ENCODE measurements around the gene BUB1B.

- no peak for TF ChIP-seq CTCF (optimal IDR thresholded peaks at IDR 0.05 in 1 of 3, IDR thresholded peaks at IDR 0.05 in 1 of 3, conservative IDR thresholded peaks at IDR 0.05 in 1 of 3; ENCODE audit: extremely low read depth in 1 of 3, insufficient read depth in 2 of 3, low read length in 3 of 3)
- TF ChIP-seq EZH2 (IDR thresholded peaks at IDR 0.05; ENCODE audit: low read length) = no peak
Observed at GRCh38 chr15:40242601-40243000, 81.7 kb downstream of the BUB1B start.

All from keratinocyte (primary cell).